Stimulated activated CD8-positive, alpha-beta memory T cell treated with anti-CD3 and anti-CD28 coated beads, Interleukin-4, amount 100 ng/mL, for 48 hours (primary cell): ENCODE results near the gene PPP3R2.
"Not testable (repeated sequence)": the region's sequence is repeated elsewhere in the genome, so short reads cannot be mapped to it uniquely, and the experiment has no call there.

ENCODE experiments used
- DNase-seq: peaks from one replicate; pipeline ENCODE4 v3.0.0-alpha.2; 2020

Gene PPP3R2

DNA sequence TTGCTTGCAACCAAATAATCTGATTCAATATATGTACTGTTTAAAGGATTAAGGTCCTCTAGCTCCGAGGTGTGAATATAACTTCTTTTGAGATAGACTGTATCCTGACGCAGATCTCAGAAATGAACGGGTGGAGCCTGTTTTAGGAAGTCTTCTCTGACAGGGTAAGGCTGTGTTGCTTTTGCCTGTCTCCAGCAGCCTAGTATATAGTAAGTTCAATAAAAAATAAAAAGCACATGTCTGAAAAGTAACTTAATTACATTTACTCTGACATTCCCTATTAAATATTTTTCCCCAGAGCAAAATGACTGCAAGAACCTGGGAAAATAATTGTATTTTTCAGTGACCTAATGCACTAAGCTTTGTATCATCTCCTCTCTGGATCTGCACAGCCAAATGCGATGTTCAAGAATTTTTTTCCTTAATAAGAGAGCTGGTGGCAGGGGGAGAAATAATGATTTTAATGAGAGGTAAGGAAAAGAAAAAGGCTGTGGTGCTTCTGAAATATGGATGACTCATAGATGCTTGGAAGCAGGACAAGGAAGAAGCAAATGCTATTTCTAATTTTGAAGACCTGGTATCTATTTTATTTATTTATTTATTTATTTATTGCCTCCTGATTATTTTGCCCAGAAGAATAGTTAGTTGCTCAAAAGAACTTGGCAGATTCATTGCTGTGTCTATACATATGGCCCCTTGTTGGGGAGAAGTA, 7.3 kb downstream of the PPP3R2 start:
- no peak for DNase-seq

DNA sequence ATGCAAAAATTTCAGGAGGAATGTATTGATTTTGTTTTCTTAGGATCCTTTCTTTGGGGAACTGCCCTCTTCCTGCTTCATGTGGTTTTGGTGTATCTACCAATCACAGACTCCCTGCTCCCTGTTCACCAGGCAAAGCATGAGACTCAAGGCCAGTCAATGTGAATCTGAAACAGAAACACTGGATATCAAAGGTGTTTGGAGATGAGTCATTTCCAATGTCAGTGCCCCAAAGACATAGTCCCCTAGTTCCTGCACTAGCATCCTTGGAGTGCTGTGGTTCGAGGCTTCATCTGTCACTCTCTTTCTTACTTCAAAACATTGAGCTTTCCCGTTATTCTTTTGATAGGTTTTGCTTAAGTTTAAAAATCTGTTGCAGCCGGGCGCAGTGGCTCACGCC, 8.1 kb downstream of the PPP3R2 start:
- no peak for DNase-seq

DNA sequence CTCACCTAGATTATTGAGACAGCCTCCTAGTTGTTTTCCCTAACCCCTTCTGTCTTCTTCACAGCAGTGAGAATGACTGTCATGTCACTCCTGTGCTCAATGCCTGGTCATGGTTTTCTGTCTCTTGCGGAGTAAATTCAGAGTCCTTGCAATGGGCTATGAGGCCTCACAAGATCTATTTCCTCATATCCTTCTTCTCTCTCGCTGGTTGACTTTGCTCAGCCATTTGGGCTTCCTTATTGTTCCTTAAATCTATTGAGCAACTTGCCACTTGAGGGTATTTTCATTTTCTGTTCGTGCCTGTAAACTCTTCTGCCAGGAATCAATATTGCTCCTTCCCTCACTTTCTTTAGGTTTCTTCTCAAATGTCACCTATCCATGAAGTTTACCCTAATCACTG, 9.0 kb downstream of the PPP3R2 start:
- DNase-seq, result no peak

DNA sequence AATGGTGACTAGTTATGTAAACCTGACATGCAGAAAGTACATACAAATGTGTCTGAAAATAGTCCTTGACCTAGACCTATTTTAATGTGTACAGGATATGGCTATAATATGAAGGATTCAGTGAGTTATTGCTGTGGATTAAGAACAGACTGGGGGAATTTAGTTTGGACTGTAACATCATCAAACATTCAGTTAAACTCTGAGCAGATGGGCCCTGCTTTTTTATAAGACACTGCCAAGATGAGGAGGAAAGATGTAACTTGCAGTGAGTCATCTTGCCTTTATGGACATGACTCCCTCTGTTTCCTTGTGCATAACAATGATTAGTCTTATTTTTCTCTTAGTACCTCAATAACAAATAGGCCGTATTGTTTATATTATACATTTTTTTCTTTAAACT, 12.2 kb downstream of the PPP3R2 start:
- DNase-seq, result no peak

DNA sequence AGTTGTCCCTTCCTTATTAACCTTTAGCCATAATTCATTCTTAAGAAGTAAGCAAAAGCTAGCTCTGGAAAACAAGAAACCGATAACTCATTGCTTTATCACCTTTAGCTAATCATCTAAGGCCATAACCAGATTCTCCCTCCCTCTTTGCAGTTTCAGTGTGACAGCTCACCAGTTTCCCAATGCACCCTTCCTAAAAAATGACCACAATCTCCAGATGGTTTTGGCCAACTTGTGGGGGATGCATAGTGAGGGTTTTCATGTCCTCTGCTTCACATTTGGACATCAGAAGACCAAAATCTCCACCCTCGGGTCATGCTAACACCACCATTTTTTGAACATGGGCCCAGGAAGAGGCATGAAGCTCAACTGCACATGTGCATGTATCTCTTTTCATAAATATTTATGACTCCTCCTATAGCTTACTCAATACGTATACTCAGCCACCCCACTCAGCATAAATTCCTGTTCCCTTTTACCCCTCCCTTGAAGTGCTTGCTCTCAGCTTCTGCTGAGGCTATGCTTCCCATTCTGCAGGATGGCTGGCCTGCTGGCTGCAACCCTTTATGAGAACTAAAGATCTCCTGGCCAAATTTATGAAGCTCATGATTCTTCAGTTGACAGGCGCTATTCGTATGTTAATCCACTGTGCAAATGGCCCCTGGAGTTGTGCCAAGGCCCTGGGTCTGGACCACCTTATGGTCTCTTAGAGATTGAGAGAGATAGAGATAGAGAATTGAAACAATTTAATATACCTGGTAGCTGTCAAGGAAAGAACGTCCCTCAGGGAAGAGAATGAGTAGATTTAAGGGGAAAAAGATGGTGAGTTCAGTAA, 14.8 kb downstream of the PPP3R2 start:
- no peak for DNase-seq

DNA sequence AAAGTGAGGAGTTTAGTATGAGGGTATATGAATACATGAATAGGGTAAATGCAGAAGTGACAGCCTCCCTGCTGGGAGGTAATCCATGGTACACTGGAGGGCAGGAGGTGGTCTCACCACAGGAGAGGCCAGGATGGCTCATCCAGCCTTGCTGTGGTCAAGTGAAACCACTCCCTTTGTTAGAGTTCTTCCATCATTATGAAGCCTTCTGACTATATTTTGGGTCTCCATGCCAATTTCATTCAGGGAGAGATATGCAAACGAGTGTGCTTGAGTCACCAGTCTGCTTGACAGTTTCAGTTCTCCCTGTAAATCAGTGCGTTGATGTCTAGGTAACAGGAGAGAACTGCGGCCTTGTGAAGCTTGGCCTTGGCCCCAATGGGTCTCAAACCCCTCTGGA, 16.4 kb downstream of the PPP3R2 start:
- DNase-seq, result no peak

DNA sequence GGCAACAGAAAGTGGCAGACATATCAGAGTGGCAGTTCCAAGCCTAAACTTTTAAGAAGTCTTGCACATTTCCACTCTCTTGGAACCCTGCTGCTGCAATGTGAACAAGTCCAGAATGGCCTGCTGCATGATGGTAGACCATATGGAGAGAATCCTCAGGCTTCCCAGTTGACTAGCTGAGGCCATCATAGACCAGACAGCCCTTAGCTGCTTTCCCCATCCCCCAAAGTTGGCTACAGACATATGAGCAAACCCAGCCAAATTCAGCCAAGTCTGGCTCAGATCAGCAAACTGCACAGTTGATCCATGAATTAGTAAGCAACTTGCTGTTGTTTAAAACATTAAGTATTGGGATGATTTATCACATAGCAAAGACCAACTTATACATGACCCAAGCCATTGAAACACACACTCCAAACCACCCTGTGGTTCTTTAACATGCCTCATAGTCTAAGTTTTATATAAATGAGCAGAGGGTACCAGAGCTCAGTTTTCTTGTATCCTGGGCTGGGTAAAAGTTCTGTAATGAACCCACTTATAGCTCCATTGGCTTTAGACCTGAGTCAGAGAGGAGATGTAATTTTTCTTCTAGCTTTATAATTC, 19.9 kb downstream of the PPP3R2 start:
- no peak for DNase-seq

DNA sequence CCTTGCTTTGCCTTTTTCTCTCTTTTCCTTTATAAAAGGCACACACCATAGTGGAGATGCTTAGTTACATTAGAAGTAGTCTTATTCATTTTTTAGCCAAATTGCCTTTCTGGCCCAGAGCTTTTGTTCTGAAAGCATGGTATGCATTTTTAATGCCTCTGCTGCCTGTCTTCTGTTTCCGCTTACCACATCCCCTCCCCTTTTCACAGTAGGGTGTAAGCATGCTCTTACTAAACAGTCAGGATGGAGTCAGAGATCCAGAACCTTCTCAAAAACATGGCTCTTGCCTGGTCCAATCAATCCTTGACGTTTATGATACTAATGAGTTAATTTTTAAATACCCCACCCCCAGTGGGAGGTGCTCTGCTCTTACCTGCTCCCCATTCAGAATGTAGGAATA, 22.5 kb downstream of the PPP3R2 start:
- no peak for DNase-seq

DNA sequence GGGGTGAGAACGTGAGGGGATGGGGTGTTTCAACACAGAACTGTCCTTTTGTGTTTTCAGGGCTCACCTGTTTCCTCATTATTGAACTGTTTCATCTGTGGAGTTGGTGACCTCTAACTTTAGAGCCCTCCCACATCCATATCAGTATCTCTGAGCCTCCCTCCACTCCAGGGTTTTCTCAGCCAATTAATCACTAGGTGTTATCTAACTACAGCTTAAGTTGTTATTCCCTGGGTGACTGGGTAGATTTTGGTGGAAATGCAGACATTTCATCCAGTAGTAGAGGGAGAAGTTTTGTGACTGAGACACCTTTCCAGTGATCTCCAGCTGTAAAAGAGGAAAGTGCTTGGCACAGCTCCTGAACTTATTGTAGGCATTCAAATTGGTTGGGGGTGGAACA, 23.7 kb downstream of the PPP3R2 start:
- no peak for DNase-seq

DNA sequence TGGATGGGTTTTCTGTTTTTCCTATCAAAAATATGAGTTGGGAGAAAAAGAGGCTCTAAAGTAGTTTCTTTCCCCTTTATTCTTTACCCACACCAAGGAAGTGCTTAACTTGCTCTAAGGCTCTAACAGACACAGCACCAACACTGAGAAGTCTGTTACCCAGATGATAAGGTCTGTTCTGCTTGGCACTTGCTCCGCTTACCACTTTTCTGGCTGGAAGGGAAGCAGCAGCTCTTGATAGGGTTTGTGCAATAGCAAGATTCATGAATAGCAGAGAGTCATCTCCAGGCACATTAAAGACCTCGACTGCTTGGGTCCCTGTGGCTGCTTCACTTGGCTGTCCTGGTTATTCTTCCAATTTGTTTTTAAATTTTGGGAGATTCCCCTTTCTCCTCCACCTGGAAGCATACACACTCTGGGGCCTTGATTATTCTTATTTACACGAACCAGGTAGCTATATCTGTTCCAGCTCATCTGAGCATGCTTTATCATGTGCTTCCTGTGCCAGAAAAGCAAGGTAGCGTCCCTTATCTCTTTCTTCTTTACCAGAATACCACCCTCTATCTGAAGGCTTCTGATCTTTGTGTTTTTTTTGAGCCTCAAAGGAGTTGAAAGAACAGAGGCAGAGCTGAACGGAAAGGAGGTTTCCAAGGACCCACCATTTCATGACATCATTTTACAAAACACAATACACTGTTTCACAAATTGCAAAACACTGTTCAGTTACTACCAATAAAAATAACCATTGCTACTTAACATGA, 24.8 kb downstream of the PPP3R2 start:
- DNase-seq, result no peak

DNA sequence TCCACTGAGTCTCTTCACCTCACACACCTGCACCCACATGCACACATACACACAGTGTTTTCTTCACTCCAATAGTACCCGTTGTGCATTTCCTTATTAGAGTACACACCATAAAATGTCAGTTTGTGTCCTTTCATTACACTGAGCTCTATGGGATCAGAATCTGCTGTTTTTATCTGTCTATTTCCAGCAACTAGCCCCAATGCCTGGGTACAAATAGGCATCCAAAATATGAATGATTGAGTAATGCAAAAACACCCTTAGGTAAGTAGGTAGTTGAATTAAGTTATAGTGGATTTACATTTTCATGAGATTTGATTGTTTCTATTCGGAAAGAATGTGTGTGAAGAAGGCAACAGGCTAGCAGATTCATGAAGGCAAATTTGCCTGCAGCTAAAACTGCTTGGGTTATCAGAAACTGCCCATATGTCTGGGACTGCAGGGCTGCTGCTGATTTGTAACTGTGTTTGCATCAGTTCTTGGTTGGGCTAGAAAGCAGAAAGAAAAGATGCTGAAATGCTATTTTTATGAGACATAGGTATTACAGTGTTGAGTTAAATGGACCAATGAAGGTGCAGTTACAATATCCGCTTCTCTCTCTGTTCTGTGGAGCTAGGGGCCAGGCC, 26.9 kb downstream of the PPP3R2 start:
- no peak for DNase-seq

DNA sequence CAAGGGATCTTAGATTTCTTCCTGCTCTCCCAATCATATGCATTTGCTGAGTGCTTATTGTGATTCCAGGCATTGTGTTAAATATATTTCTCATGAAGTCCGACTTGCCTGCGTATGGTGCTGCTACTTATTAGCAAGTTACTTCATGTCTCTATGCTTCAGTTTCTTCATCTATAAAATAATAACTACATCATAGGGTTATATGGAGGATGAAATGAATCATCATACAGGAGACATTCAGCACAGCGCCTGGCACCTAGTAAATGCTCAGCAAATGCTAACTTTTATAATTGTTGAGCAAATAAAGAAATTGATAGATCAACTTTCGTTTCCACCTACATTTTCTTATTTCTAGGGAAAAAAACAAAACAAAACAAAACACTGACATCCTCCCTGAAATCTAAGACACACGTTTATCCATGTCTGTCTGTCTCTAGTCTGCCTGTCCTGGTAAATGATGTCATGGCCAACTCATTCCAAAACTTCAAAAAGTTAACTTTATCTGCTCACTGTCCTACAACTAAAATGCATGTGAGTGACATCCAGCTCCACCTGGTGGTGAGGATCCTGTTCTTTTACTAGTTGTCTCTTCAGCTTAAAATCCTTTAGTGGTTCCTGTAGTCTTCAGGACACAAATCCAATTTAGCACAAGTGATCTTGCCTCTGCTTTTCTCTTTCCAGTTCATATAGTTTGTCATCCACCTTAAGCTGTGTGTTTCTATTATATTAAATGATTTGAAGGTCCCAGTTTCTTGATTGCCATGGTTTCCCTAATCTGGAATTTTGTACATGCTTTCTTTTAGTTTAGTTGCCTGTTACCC, 27.7 kb downstream of the PPP3R2 start:
- DNase-seq, result peak; percentile 37

DNA sequence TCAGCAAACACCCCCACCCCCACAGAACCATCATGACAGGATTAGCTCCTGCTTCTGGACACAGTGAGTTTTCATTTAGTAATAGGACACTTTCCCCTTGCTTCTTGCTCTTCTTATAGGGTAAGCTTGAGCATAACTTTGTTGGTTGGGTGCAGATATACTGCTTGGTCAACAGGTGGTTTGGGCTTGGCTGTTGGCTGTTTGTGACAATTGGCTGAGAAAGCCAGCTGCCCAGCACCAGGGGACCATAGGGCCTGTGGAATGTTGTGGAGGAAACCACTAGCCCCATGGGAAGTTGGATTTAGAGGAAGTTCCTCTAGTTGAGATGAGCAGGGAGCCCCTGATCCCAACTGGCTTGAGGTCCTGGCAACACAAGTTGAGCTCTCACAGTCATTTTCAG, 30.5 kb downstream of the PPP3R2 start:
- no peak for DNase-seq

DNA sequence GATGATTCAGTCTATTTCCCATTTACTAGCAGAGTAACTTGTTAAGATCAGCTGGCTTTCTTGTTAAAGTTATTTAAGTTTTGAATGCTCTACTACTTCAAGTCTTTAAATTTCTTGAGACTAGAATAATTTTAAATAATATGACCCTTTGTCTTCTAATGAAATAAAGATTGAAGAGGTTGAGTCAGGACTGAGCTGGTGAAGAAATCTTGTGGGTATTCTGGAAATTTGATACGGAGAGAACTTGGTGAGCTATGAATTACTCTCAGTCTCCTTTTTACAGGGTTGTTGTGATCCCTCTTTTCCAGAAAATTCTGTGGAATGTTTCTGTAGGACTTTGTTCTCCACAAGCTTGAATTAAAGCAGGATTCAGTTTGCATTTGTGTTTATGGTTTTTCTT, 31.8 kb downstream of the PPP3R2 start:
- no peak for DNase-seq

DNA sequence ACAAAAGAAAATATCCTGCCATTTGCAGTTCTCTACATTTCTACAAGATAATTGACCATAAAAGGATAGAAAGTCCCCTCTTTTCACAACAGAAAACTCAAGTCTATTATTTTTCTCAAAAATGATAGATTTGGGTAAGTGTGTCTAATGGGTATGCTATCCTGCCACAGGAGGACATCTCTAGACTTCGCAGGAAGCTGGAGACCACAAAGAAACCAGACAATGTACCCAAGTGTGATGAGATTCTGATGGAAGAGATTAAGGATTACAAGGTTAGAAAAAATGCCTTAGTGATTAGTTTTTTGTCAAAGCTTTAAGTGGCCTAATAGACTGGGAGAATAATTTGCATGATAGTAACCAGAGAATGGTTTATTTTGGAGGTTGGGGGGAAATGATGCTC, 33.0 kb downstream of the PPP3R2 start:
- no peak for DNase-seq

DNA sequence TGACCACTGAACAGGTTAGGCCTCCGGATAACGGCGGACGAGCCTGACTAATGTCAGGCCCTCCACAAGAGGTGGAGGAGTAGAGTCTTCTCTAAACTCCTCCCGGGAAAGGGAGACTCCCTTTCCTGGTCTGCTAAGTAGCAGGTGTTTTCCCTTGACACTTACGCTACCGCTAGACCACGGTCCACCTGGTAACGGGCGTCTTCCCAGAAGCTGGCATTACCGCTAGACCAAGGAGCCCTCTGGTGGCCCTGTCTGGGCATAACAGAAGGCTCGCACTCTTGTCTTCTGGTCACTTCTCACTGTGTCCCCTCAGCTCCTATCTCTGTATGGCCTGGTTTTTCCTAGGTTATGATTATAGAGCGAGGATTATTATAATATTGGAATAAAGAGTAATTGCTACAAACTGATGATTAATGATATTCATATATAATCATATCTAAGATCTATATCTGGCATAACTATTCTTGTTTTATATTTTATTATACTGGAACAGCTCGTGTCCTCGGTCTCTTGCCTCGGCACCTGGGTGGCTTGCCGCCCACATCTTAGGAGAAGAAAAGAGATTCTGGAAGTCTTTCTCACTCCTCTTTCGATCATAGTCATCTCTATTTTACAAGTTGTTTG, 45.2 kb downstream of the PPP3R2 start:
- DNase-seq, result not testable (repeated sequence)

DNA sequence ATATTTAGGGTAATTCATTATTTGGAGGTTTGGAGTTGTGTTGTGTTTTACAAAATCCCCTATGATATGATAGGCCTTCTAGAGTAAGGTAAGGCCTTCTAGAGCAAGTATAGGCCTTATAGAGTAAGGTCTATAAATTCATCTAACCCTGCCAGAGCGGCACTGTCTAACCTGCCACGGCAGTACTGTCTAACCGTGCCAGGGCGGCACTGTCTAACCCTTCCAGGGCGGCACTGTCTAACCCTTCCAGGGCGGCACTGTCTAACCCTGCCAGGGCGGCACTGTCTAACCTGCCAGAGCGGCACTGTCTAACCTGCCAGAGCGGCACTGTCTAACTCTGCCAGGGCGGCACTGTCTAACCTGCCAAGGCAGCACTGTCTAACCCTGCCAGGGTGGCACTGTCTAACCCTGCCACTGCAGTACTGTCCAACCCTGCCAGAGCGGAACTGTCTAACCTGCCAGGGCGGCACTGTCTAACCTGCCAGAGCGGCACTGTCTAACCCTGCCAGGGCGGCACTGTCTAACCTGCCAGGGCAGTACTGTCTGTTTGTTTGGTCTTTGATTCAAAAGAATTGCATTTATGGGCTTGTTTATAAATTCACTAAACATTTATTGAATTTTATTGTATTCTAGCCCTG, 51.6 kb downstream of the PPP3R2 start:
- DNase-seq, result no peak
